B cell (primary cell): Measurements from ENCODE around the gene SLC30A2.
"Not testable (repeated sequence)": the region's sequence is repeated elsewhere in the genome, so short reads cannot be mapped to it uniquely, and the experiment has no call there.

Source experiments
- CTCF ChIP-seq: fragments of 200-600 bp; IDR thresholded peaks from one replicate; pipeline ENCODE4 v1.8.0; 2022; ENCODE audit warnings: antibody characterized with exemption, mild to moderate bottlenecking
- EZH2 ChIP-seq: IDR thresholded peaks from 2 replicates; pipeline ENCODE4 v1.6.1; 2012; ENCODE audit warnings: borderline replicate concordance, low read depth, mild to moderate bottlenecking, moderate library complexity, low read length; ENCODE audit not compliant: insufficient read depth, poor library complexity, severe bottlenecking

GRCh38 chr1:26093569-26093968 is 47.7 kb upstream of the SLC30A2 start:
- not testable (repeated sequence) for TF ChIP-seq CTCF, EZH2
